NCI-H128 (cell line): ENCODE measurements around the gene CSF3R.

Experiments used
- DNase-seq: peaks from one replicate; lab custom pipeline; 2025; ENCODE audit not compliant: unreplicated experiment; lab: John Stamatoyannopoulos, UW

The CSF3R gene

GRCh38 chr1:36421649-36422048, 61.1 kb downstream of the CSF3R start:
- no peak for DNase-seq

- peak; percentile 75 for DNase-seq
Measured at GRCh38 chr1:36420836-36421317, 61.8 kb downstream of the CSF3R start.

GRCh38 chr1:36420409-36420808, 62.3 kb downstream of the CSF3R start:
- no peak for DNase-seq

- no peak for DNase-seq
Measured at GRCh38 chr1:36419569-36419968, 63.1 kb downstream of the CSF3R start.

GRCh38 chr1:36419140-36419539, 63.6 kb downstream of the CSF3R start:
- no peak for DNase-seq

GRCh38 chr1:36417931-36418330, 64.8 kb downstream of the CSF3R start:
- DNase-seq = no peak
